22Rv1 (cell line): ENCODE results near the gene OR10V1.

Source experiments
- H3K27ac ChIP-seq: fragments of 450-650 bp; 2 replicates; pipeline ENCODE4 v1.5.1; 2017
- ZFX ChIP-seq: fragments of 450-650 bp; IDR thresholded peaks from 2 replicates; pipeline ENCODE4 v1.6.1; 2017; ENCODE audit warnings: antibody characterized with exemption, borderline replicate concordance
- TF ChIP-seq, protein P1 (sequence below): fragments of 450-650 bp; IDR thresholded peaks from 2 replicates; pipeline ENCODE4 v1.5.1; 2017; ENCODE audit warnings: mild to moderate bottlenecking

OR10V1 gene

DNA sequence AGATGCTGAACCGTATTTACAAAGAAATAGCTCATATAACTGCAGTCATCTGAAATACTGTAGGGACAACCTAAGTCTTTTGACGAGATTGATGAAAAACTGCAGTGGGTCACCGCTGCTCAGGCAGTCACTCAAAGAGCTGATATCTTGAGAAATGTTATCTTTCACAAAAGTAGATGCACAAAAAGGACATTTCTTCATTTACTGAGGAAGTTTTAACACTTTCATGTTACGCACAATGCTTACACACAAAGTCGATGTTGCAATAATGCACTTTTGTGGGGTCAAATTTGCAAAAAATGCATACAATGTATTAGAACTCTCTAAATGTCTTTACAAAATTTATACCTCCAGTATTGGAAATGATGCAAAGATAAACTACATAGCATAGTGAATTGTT is 16.2 kb upstream of the OR10V1 start:
- no peak for TF ChIP-seq ZFX
- TF ChIP-seq, protein P1, sequence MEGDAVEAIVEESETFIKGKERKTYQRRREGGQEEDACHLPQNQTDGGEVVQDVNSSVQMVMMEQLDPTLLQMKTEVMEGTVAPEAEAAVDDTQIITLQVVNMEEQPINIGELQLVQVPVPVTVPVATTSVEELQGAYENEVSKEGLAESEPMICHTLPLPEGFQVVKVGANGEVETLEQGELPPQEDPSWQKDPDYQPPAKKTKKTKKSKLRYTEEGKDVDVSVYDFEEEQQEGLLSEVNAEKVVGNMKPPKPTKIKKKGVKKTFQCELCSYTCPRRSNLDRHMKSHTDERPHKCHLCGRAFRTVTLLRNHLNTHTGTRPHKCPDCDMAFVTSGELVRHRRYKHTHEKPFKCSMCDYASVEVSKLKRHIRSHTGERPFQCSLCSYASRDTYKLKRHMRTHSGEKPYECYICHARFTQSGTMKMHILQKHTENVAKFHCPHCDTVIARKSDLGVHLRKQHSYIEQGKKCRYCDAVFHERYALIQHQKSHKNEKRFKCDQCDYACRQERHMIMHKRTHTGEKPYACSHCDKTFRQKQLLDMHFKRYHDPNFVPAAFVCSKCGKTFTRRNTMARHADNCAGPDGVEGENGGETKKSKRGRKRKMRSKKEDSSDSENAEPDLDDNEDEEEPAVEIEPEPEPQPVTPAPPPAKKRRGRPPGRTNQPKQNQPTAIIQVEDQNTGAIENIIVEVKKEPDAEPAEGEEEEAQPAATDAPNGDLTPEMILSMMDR = no peak
- no peak overlapping the region for H3K27ac ChIP-seq

DNA sequence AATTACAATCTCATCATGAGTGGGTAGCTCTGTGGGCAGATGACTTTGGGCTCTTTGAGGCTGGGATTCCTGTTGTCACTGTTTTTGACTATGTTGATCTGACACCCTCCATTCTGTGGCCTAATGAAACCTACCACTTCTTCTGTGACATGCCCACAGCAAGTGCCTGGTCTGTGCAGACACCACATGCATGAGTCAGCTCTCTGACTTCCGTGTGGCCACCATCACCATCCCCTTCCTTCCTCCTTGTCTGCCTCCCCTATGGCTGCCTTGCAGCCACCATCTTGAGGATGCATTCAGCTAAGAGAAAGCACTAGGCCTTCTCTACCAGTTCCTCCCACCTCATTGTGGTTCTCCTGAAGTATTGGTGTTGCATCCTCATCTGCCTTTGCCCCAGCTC is 15.3 kb upstream of the OR10V1 start:
- TF ChIP-seq ZFX = no peak
- TF ChIP-seq, protein P1 = no peak
- H3K27ac ChIP-seq = no peak overlapping the region

DNA sequence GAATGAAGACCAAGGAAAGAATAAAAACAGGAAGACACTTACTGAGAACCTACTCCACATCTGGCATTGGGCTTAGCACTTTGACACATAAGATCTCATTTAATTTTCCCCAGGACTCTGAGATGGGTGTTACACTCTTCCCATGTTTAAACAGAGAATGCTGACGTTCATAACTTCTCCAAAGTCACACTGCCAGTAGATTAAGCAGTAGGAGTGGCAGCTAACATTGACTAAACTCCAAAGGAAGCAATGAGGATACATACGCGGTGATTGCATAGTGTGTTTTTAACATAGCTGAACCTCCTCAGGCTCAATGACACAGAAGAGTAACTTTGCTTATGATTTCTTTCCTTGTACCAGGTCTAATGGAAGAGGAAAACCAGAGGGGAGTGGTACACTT is 14.5 kb upstream of the OR10V1 start:
- TF ChIP-seq, protein P1 = no peak
- no peak for TF ChIP-seq ZFX
- no peak overlapping the region for H3K27ac ChIP-seq

DNA sequence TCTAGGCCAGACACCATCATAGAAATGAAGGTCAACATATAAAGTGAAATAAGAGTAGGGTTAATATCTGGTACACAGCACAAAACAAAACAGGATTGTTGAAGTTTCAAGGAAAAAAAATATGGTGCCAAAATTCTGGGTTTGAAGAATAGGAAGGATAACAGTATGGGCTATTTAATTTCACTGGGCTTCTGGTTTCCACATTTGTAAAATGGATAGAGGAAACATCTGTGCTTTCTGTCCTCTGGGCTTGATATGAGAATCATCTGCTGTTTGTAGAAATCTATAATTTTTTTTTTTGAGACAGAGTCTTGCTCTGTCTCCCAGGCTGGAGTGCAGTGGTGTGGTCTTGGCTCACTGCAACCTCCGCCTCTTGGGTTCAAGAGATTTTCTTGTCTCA is 13.8 kb upstream of the OR10V1 start:
- H3K27ac ChIP-seq = no peak overlapping the region
- no peak for TF ChIP-seq ZFX
- TF ChIP-seq, protein P1 = no peak

DNA sequence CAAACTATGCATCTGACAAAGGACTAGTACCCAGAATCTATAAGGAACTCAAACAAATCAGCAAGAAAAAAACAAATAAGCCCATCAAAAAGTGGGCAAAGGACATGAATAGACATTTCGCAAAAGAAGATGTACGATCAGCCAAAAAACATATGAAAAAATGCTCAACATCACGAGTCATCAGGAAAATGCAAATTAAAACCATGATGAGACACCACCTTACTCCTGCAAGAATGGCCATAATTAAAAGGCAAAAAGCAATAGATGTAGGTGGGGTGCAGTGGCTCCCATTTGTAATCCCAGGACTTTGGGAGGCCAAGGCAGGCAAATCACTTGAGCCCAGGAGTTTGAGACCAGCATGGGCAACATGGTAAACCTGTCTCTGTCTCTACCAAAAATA is 10.4 kb upstream of the OR10V1 start:
- no peak overlapping the region for H3K27ac ChIP-seq
- no peak for TF ChIP-seq ZFX
- TF ChIP-seq, protein P1 = no peak

DNA sequence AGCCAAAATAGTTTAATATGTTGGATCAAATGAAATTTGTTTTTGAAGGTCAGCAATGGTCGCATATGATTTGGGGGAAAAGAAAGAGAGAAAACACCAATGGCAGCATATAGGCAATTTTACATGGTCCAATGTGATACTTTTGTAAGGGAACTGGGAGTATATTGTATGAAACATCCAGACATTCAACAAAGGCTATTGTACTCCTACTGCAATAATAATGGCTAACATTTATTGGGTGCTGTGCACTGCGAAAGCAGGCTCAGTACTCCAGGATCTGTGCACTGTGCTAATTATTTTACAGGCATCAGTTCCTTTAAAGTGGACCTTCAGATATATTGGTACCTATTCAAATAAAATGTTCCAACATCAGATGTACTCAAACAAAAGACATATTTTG is 5.9 kb upstream of the OR10V1 start:
- H3K27ac ChIP-seq = no peak overlapping the region
- TF ChIP-seq, protein P1 = no peak
- no peak for TF ChIP-seq ZFX

DNA sequence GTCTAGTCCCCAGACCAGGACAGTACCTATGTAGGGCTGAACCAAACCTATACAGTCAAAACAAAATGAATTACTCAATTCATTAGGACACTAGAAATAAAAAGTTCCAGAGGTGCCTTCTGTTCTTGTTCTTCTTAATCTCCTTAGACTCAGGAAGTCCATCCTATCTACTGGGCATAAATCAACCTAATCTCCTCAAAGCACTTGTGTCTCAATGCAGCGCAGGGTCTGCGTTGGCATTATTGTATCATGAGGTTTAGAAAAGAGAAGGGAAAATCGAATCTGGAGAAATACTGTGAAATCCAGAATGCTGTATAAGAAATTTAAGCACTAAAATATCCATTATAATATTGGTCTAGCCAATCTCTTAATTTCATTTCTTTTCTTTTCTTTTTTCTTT is 2.4 kb upstream of the OR10V1 start:
- TF ChIP-seq, protein P1 = no peak
- TF ChIP-seq ZFX = no peak

More for the DNA sequence above, 2.4 kb upstream of the OR10V1 start:
- H3K27ac ChIP-seq = no peak overlapping the region
